LNCaP clone FGC (cell line): ENCODE measurements around the gene DNAH9.

Source experiments
- DNase-seq: peaks from one replicate; pipeline ENCODE4 v3.0.0-alpha.2; 2011; ENCODE audit warnings: low read depth
- H3K4me3 ChIP-seq: 2 replicates; pipeline ENCODE4 v1.5.1; 2011; ENCODE audit warnings: mild to moderate bottlenecking, low read depth, low read length, control low read depth
- CTCF ChIP-seq: IDR thresholded peaks from 2 replicates; pipeline ENCODE4 v1.5.1; 2012; ENCODE audit warnings: mild to moderate bottlenecking; ENCODE audit not compliant: control insufficient read depth, insufficient read depth; ENCODE audit errors: extremely low read depth

Gene DNAH9

GRCh38 chr17:11598274-11599221, at the start of gene DNAH9:
DNAH9 (plus strand) TSS chr17:11598470; CDS start chr17:11598499, 29 bp downstream.
- DNase-seq, result peak; percentile 89
- TF ChIP-seq CTCF, result no peak
- peak within 1 kb of the TSS; percentile 66 for H3K4me3 ChIP-seq

GRCh38 chr17:11550431-11550830, 47.8 kb upstream of the DNAH9 start:
- no peak for DNase-seq
- no peak for TF ChIP-seq CTCF

GRCh38 chr17:11551442-11551841, 46.8 kb upstream of the DNAH9 start:
- H3K4me3 ChIP-seq, result no peak overlapping the region
- no peak for TF ChIP-seq CTCF
- DNase-seq, result no peak

More at GRCh38 chr17:11550431-11550830, 47.8 kb upstream of the DNAH9 start:
- H3K4me3 ChIP-seq, result no peak overlapping the region

- H3K4me3 ChIP-seq, result no peak overlapping the region
- TF ChIP-seq CTCF, result no peak
- no peak for DNase-seq
These were observed 45.1 kb upstream of the DNAH9 start for GRCh38 chr17:11553135-11553534.

- DNase-seq, result no peak
- no peak overlapping the region for H3K4me3 ChIP-seq
- TF ChIP-seq CTCF, result no peak
These were observed 44.2 kb upstream of the DNAH9 start for GRCh38 chr17:11554042-11554441.

GRCh38 chr17:11554542-11554941, 43.7 kb upstream of the DNAH9 start:
- H3K4me3 ChIP-seq, result no peak overlapping the region
- DNase-seq, result no peak
- TF ChIP-seq CTCF, result no peak
